Activated CD4-positive, alpha-beta T cell treated with anti-CD3 and anti-CD28 coated beads for 24 hours (primary cell): ENCODE measurements around the gene ECSIT.
A peak's percentile ranks its signal among the peaks of the same experiment; 100 is the strongest.
"Not testable (repeated sequence)": the region's sequence is repeated elsewhere in the genome, so short reads cannot be mapped to it uniquely, and the experiment has no call there.

ENCODE experiments used
- DNase-seq, 2 donors: peaks; one replicate each; pipeline ENCODE4 v3.0.0-alpha.2; 2020; ENCODE audit warnings: low read depth in 2 of 2

Gene ECSIT

GRCh38 chr19:11528551-11529341 is at the start of gene ECSIT:
TSS of gene ECSIT (minus strand) at chr19:11529134. CDS start at chr19:11519170, 9,964 bp downstream.
- peak; percentile 88 to 90 for DNase-seq

- no peak for DNase-seq
Measured at GRCh38 chr19:11577451-11578257, 48.7 kb upstream of the ECSIT start, which contains the start of gene ACP5. TSS of gene ACP5 (minus strand) at chr19:11577645. CDS start at chr19:11577317, 328 bp downstream.

DNA sequence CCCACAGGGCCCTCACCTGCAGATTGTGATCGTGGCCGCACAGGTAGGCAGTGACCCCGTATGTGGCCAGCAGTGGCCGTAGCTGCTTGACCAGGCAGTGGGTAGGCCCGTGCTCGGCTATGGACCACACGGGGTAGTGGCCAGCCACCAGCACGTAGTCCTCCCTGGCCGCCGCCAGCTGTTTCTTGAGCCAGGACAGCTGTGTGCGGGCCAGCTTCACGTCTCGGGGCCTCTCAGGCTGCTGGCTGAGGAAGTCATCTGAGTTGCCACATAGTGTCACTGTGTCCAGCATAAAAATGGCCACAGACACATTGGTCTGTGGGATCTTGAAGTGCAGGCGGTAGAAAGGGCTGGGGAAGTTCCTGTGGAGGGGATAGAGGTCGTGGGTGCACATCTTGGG is 47.3 kb upstream of the ECSIT start:
- DNase-seq = no peak

DNA sequence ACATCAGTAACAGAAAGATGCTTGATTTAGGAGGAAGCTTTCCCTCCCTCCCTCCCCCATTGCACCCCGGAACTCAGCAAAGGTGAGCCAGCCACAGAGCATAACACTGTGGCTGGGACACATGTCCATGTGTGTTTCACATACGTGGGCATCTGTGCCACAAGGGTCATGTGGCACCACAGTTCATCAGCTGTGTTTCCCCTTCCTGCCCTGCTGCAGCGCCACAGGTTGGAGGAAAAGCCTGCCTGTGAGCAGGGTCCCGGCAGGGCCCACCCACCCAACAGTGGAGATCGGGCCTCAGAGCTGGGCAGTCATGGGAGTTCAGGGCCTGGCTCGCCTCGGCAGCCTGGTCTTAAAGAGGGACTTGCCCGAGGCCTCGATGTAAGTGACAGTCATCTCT is 45.8 kb upstream of the ECSIT start:
- no peak for DNase-seq

DNA sequence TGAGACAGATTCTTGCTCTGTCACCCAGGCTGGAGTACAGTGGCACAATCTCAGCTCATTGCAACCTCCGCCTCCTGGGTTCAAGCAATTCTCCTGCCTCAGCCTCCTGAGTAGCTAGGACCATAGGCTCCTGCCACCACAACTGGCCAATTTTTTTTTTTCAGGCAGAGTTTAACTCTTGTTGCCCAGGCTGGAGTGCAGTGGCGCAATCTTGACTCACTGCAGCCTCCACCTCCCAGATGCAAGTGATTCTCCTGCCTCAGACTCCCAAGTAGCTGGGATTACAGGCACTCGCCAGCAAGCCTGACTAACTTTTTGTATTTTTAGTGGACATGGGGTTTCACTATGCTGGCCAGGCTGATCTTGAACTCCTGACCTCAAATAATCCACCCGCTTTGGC is 44.8 kb upstream of the ECSIT start:
- not testable (repeated sequence) for DNase-seq

- DNase-seq = not testable (repeated sequence)
Measured at GRCh38 chr19:11573354-11573753, 44.4 kb upstream of the ECSIT start.

GRCh38 chr19:11570039-11570462 is 41.1 kb upstream of the ECSIT start:
- DNase-seq = no peak

GRCh38 chr19:11566164-11566563 is 37.2 kb upstream of the ECSIT start:
- DNase-seq = no peak

- not testable (repeated sequence) for DNase-seq
Measured at GRCh38 chr19:11565649-11565980, 36.7 kb upstream of the ECSIT start.

GRCh38 chr19:11564082-11564807 is 35.3 kb upstream of the ECSIT start:
- DNase-seq = not testable (repeated sequence)

- DNase-seq = no peak
Measured at GRCh38 chr19:11563532-11563931, 34.6 kb upstream of the ECSIT start.

DNA sequence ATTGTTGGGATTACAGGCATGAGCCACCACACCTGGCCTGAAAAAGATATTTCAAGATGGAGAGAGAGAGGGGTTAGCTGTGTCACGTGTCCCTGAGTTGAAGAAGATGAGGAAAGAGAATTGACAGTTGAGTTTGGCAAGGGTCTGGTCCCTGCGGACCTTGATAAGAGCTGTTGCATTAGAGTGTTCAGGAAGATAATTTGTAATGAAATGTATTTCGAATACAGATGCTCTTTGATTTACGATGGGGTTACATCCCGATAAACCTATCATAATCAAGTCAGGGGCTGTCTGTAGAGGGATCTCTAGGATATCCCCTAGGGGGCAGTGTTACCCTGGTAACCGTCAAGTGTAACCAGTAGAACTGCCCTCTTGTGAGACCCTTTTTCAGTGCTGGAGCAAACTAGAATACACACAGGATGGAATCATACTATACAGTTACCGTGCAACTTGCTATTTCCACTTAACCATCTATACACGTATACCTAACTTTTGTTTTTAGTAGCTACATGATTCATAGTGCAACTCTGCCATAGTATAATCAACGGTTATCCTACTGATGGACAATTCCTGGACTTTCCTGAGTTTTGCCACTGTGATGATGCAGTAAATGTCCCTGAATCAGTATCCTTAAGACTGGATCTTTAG is 31.6 kb upstream of the ECSIT start:
- DNase-seq = peak in 1 of 2 donors; percentile 45

- DNase-seq = peak; percentile 93 to 95
Measured at GRCh38 chr19:11558881-11559828, 30.2 kb upstream of the ECSIT start, which contains the start of gene ELOF1. TSS of gene ELOF1 (minus strand) at chr19:11559230. CDS start at chr19:11554347, 4,883 bp downstream.

DNA sequence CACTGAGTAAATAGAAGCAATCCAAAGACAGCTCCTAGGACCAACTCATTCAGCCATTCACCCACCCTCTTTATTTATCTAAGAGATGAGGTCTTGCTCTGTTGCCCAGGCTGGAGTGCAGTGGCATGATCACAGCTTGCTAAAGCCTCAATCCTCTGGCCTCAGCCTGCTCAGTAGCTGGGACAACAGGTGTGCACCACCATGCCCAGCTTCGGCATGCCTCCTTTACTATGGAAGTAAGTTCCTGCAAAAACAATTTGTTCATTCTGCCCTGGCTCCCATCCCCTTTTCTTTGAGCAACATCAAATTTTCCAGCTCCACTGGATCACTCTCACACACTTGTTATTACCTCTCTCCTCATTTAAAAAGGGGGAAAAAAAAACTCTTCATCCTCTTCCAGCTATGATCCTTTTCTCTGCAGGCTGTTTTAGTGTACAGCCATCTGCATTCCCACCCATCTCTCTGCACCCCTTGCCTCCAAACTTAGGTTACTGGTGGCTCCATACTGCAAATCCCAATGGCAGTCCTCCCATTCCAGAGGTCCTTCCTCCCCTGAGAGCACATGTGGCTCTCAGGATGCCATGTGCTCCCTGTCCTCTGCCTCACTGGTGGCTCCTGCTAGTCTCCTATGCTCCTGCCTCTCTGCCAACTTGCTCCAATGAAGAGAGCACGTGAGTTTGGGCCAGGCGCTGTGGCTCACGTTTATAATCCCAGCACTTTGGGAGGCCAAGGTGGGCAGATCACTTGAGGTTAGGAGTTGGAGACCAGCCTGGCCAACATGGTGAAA is 27.9 kb upstream of the ECSIT start:
- no peak for DNase-seq

DNA sequence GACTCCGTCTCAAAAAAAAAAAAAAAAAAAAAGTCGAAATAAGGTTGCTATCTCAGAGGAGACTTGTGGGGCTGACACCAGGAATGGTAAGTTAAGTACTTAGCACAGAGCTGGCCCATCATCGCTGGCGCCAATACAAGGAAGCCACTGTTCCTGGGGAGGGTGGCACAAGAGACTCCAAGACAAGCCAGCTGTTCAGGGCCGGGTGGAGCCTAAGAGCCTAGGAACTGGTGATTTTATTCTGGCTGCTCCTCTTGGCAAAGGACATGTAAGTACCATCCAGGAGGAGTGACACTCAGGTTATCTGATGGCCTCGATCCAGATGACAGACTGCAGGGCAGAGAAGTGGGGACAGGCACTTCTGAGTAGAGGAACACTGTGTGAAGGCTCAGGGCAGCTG is 26.3 kb upstream of the ECSIT start:
- DNase-seq = no peak

- DNase-seq = no peak
Measured at GRCh38 chr19:11554160-11554559, 25.2 kb upstream of the ECSIT start.

DNA sequence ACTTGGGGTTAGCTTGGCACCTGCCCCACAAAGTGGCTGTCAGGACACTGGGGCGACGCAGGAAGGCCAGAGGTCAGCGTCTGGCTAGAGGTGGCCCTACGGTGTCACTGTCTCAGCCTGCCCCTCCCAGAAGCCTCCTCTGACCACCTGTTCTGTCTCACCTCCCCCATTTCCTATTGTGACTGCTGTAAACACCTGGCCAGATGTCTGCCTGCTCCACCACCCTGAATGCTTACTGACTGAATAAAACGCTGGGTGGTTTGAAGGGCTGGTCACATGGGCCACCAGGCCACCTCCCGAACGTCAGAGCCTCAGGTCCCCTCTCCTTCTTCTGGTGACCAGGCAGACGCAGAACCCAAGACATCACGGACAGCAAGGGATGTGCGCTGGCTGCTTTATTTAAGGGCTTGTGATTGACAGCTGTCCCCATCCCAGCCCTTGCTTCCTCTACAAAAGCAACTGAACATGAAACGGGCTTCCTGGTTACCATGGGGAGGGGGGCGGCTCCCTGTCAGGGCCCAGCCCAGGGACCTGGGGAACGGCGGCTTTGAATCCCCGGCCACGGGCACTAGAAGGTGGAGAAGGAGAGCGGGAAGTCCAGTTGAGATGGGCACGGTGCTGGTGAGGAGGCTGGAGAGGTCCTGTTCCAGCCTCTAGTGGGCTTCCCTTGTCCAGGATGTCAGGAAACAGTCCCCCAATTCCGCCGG is 23.9 kb upstream of the ECSIT start:
- DNase-seq = no peak

DNA sequence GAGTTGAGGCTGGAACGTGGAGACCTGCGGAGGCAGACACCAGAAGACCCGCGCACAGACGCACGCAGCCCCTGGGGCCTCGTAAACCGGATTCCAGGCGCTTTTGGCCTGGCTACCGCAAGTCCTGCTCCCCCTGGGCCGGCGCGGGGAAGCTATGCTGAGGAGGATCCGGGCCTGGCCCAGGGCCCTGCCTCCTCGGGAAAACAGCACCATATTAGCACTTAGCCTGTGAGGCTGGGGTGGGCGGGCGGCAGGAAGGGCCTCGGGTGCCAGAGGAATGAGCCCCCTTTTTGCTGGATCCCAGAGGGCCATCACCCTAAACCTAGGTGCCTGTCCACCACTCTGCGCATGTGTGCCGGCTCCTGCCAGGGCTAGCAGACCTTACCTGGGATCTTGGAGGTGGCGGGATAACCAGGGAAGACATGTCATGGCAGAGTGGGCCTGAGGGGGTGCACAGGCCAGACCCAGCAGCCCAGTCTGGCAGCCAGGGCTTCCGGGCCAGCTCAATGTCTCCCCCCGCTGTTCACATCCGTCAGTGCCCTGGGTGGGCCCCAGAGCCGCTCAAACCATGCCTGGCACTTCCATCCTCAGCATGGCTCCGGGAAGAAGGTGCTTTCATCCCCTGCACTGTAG is 22.8 kb upstream of the ECSIT start:
- DNase-seq = no peak
